HFFc6 (cell line): ENCODE data around the gene DLG2. TPM values are rescaled to one million over a fixed set of nuclear protein-coding genes. Genes with fewer than 3 reads are reported as not detected.

Experiments used
- DNase-seq: peaks from one replicate; pipeline ENCODE4 v3.0.0-alpha.2; 2018
- H3K27ac Mint-ChIP-seq: 2 replicates; pipeline ENCODE4 v1.8.0; 2020; ENCODE audit warnings: mild to moderate bottlenecking, mixed read lengths
- H3K27me3 Mint-ChIP-seq: 2 replicates; pipeline ENCODE4 v1.8.0; 2021; ENCODE audit warnings: mild to moderate bottlenecking, moderate library complexity, mixed read lengths; ENCODE audit not compliant: insufficient read depth
- H3K36me3 Mint-ChIP-seq: 2 replicates; pipeline ENCODE4 v1.8.0; 2021; ENCODE audit warnings: low read depth, mixed read lengths
- H3K4me1 Mint-ChIP-seq: 2 replicates; pipeline ENCODE4 v1.8.0; 2020; ENCODE audit warnings: low read depth, mixed read lengths
- H3K4me3 Mint-ChIP-seq: 2 replicates; pipeline ENCODE4 v1.8.0; 2020; ENCODE audit warnings: mild to moderate bottlenecking, moderate library complexity, mixed read lengths
- H3K9me3 Mint-ChIP-seq: 2 replicates; pipeline ENCODE4 v1.8.0; 2020; ENCODE audit warnings: mild to moderate bottlenecking, mixed read lengths
- CTCF ChIP-seq: fragments of 200-600 bp; sonication (generic); IDR thresholded peaks from 2 replicates; pipeline ENCODE4 v1.5.0; 2021; ENCODE audit warnings: antibody characterized with exemption, mild to moderate bottlenecking
- total RNA-seq, 6 experiments: library from RNA; stranded (reverse); fragmentation: NEBNext Ultra II Directional; extraction: Animal tissue kit (Norgen Biotek cat#: 25700); gene quantifications; 2 replicates in 1 of 6; 3 replicates in 5 of 6; pipeline ENCODE4 v1.2.3, GENCODE V29; 2021

Gene DLG2
- total RNA-seq, 6 experiments from 2014 or later = 0.39 to 1.00 (median 0.80) TPM; not detected in 1

- peaks cover 3% of the 10 kb centered on the region for H3K27me3 Mint-ChIP-seq
- no peak overlapping the region for H3K4me3 Mint-ChIP-seq
- no peak for TF ChIP-seq CTCF
- H3K36me3 Mint-ChIP-seq = no peaks in the 10 kb centered on the region
- H3K4me1 Mint-ChIP-seq = no peaks in the 10 kb centered on the region
- no peak overlapping the region for H3K27ac Mint-ChIP-seq
- DNase-seq = no peak
- no peaks in the 10 kb centered on the region; the same call in 1 of the 2 replicates for H3K9me3 Mint-ChIP-seq
Measured at GRCh38 chr11:83540728-83541127, 2086.4 kb downstream of the DLG2 start.

GRCh38 chr11:83540112-83540675, 2086.9 kb downstream of the DLG2 start:
- no peak for TF ChIP-seq CTCF
- no peak overlapping the region for H3K27ac Mint-ChIP-seq
- no peak for DNase-seq
- H3K27me3 Mint-ChIP-seq = peaks cover 3% of the 10 kb centered on the region
- no peaks in the 10 kb centered on the region; the same call in 1 of the 2 replicates for H3K9me3 Mint-ChIP-seq
- H3K4me1 Mint-ChIP-seq = no peaks in the 10 kb centered on the region
- H3K4me3 Mint-ChIP-seq = no peak overlapping the region
- H3K36me3 Mint-ChIP-seq = no peaks in the 10 kb centered on the region

- Mint-ChIP-seq H3K27me3 (peaks cover 6% of the 10 kb centered on the region), H3K9me3 (no peaks in the 10 kb centered on the region; the same call in 1 of the 2 replicates), H3K4me3 (no peak overlapping the region), H3K4me1 (no peaks in the 10 kb centered on the region), H3K27ac (no peak overlapping the region), H3K36me3 (no peaks in the 10 kb centered on the region)
- DNase-seq = no peak
- TF ChIP-seq CTCF = no peak
Measured at GRCh38 chr11:83538286-83538685, 2088.9 kb downstream of the DLG2 start.

GRCh38 chr11:83537131-83537610, 2090.0 kb downstream of the DLG2 start:
- Mint-ChIP-seq H3K36me3 (no peaks in the 10 kb centered on the region), H3K27ac (no peak overlapping the region), H3K27me3 (peaks cover 6% of the 10 kb centered on the region), H3K9me3 (no peaks in the 10 kb centered on the region; the same call in 1 of the 2 replicates), H3K4me3 (no peak overlapping the region), H3K4me1 (no peaks in the 10 kb centered on the region)
- no peak for TF ChIP-seq CTCF
- no peak for DNase-seq

GRCh38 chr11:83533166-83533565, 2094.0 kb downstream of the DLG2 start:
- no peak for TF ChIP-seq CTCF
- Mint-ChIP-seq H3K27ac (no peak overlapping the region), H3K4me3 (no peak overlapping the region), H3K9me3 (no peaks in the 10 kb centered on the region; the same call in 1 of the 2 replicates), H3K27me3 (peaks cover 6% of the 10 kb centered on the region; the same call in 1 of the 2 replicates), H3K36me3 (no peaks in the 10 kb centered on the region), H3K4me1 (no peaks in the 10 kb centered on the region)
- no peak for DNase-seq
